Thoracic aorta (tissue), 2 donors: ENCODE data around the gene FADS2. TPM values are rescaled to one million over a fixed set of nuclear protein-coding genes. Genes with fewer than 3 reads are reported as not detected.
A peak's percentile ranks its signal among the peaks of the same experiment; 100 is the strongest.

Experiments used
- ATAC-seq: fragments of 150-250 bp; one replicate; pipeline ENCODE4 v1.8.0; 2017; ENCODE audit warnings: low read depth; ENCODE audit not compliant: insufficient number of reproducible peaks, low FRiP score
- DNase-seq: peaks from one replicate; pipeline ENCODE4 v3.0.0-alpha.2; 2020; ENCODE audit warnings: low spot score
- H3K27ac ChIP-seq, 2 donors: fragments of 200-600 bp; sonication (generic); 1 replicate in 1 of 2; 2 replicates in 1 of 2; pipeline ENCODE4 v1.5.1; 2016; ENCODE audit warnings: mild to moderate bottlenecking in 2 of 2, moderate library complexity in 2 of 2
- H3K27me3 ChIP-seq: fragments of 200-600 bp; sonication (generic); replicated peaks from 2 replicates; pipeline ENCODE4 v1.6.0; 2016; ENCODE audit warnings: mild to moderate bottlenecking; ENCODE audit not compliant: insufficient read depth
- H3K36me3 ChIP-seq: fragments of 200-600 bp; sonication (generic); one replicate; pipeline ENCODE4 v1.5.1; 2016
- H3K4me1 ChIP-seq, 2 donors: fragments of 200-600 bp; sonication (generic); 1 replicate in 1 of 2; 2 replicates in 1 of 2; pipeline versions ENCODE4 v1.5.1 to v1.6.0; 2016; ENCODE audit warnings: low read depth in 2 of 2, mild to moderate bottlenecking in 1 of 2; ENCODE audit not compliant: control insufficient read depth in 1 of 2
- H3K4me3 ChIP-seq: fragments of 200-600 bp; sonication (generic); 2 replicates; pipeline ENCODE4 v1.5.1; 2016; ENCODE audit warnings: mild to moderate bottlenecking
- H3K9me3 ChIP-seq: fragments of 200-600 bp; sonication (generic); 2 replicates; pipeline ENCODE4 v1.5.1; 2016
- total RNA-seq, 2 donors: library from RNA; depleted of rRNA; stranded (reverse); fragments of >200 nt; gene quantifications; one replicate each; pipeline versions ENCODE4 v1.1.0 to v1.2.3, GENCODE V29; 2016
- TF ChIP-seq, protein P1 (sequence below): fragments of 200-600 bp; sonication (generic); IDR thresholded peaks from one replicate; pipeline ENCODE4 v1.5.1; 2019; ENCODE audit warnings: antibody characterized with exemption

The FADS2 gene
- total RNA-seq, 2 donors from 2014 or later, result 89.2 to 234 TPM

GRCh38 chr11:61828629-61829407 lies 718 bp downstream of the FADS2 start:
- H3K27ac ChIP-seq, result peak overlapping the region; percentile 86 to 95
- peak overlapping the region; percentile 85 for H3K4me3 ChIP-seq
- no peaks in the 10 kb centered on the region for H3K9me3 ChIP-seq
- DNase-seq, result no peak
- peaks cover 16 to 50% of the 10 kb centered on the region in 2 donors for H3K4me1 ChIP-seq
- no peaks in the 10 kb centered on the region for H3K36me3 ChIP-seq
- ATAC-seq, result no peak
- TF ChIP-seq, protein P1, sequence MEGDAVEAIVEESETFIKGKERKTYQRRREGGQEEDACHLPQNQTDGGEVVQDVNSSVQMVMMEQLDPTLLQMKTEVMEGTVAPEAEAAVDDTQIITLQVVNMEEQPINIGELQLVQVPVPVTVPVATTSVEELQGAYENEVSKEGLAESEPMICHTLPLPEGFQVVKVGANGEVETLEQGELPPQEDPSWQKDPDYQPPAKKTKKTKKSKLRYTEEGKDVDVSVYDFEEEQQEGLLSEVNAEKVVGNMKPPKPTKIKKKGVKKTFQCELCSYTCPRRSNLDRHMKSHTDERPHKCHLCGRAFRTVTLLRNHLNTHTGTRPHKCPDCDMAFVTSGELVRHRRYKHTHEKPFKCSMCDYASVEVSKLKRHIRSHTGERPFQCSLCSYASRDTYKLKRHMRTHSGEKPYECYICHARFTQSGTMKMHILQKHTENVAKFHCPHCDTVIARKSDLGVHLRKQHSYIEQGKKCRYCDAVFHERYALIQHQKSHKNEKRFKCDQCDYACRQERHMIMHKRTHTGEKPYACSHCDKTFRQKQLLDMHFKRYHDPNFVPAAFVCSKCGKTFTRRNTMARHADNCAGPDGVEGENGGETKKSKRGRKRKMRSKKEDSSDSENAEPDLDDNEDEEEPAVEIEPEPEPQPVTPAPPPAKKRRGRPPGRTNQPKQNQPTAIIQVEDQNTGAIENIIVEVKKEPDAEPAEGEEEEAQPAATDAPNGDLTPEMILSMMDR, result peak; percentile 43
- no peaks in the 10 kb centered on the region for H3K27me3 ChIP-seq

DNA sequence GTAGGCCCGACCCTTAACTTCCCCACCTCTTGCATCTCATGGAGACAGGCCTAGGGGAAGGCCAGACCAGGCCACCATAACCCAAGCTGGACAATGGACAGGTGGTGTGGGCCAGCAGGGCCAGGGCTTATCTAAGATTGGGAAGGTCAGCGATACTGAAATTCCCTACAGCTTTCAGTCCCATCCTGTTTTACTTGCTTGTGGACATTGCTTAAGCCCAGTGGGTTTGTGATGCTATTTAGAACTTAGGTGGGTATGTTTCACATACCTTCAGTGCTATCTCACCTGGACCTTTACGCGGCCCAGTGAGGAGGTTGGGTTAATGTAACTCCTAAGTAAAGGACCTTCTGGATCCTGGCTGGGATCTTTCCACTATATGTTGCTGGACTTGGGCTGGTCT lies 1.7 kb downstream of the FADS2 start:
- no peaks in the 10 kb centered on the region for H3K36me3 ChIP-seq
- peak overlapping the region; percentile 85 for H3K4me3 ChIP-seq
- peak overlapping the region; percentile 86 to 95 for H3K27ac ChIP-seq
- TF ChIP-seq, protein P1, result no peak
- H3K27me3 ChIP-seq, result no peaks in the 10 kb centered on the region
- ATAC-seq, result no peak
- H3K4me1 ChIP-seq, result peaks cover 24 to 60% of the 10 kb centered on the region in 2 donors
- no peaks in the 10 kb centered on the region for H3K9me3 ChIP-seq
- no peak for DNase-seq

DNA sequence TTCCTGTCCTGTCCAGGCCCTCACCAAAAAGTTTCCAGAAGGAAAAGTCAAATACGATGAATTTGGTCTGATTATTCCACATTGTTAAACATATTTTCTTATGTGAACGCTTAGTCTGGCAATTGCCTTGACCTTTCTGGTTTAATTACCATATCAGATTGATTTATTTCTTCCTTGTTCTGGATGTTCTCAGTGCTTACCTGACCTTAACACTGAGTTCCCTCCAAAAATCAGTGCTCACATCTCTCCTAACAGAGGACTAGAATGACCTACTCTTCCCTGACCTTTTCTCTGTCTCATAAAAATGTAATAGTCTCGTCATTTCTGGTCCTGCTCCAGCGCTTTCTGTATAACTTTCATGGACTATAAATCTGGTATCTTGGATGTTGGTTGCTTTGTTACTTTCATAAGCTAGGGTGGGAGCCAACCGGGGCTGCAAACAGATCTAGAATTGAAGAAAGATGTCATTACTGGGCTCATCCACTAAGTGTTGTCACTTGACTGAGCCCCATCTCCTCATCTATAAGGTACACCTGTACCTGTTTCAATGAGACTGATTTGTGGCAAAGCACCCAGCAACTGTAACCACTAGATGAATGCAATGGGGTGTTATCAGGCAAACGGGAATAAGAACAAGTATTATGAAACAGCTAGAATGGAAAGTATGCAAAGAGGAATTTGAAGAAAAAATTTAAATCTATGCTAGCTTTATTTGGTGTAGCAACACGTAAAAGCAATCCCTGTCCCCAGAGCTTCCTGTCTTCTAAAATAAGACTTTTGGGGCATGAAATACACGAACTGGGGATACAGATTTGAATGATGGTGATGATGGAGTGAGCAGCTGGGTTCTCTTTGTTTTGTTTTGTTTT lies 2.4 kb downstream of the FADS2 start:
- Histone ChIP-seq H3K9me3 (no peaks in the 10 kb centered on the region), H3K4me1 (peaks cover 30 to 66% of the 10 kb centered on the region in 2 donors), H3K36me3 (no peaks in the 10 kb centered on the region), H3K4me3 (peak overlapping the region; percentile 85), H3K27me3 (no peaks in the 10 kb centered on the region), H3K27ac (peak overlapping the region; percentile 86 to 95)
- TF ChIP-seq, protein P1, result no peak
- no peak for ATAC-seq
- no peak for DNase-seq

GRCh38 chr11:61832207-61832606 lies 4.1 kb downstream of the FADS2 start:
- TF ChIP-seq, protein P1, result no peak
- DNase-seq (no peak), ATAC-seq (no peak)
- no peak overlapping the region for H3K4me3 ChIP-seq
- no peaks in the 10 kb centered on the region for H3K9me3 ChIP-seq
- no peaks in the 10 kb centered on the region for H3K27me3 ChIP-seq
- H3K36me3 ChIP-seq, result no peaks in the 10 kb centered on the region
- peaks cover 37 to 77% of the 10 kb centered on the region in 2 donors for H3K4me1 ChIP-seq
- peak overlapping the region; percentile 86 to 95 for H3K27ac ChIP-seq

DNA sequence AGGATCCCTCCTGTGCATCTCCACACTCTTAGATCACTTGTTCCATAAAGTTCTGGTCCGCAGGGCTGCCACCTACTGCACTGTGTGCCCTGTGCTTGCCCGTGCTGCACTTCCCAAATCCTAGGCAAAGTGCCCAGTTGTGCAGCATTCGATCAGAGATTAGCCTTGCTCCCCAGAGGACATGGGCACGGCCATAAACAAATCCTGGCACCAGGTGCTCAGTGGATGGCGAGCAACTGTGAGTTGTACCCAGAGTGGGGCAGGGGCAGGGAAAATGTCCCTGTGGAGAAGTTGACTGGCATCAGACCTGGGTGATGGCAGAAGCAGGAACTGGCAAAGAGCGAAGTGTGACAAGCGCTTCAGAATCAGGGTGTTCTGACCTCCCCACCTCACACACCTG lies 4.7 kb downstream of the FADS2 start:
- no peak for DNase-seq
- Histone ChIP-seq H3K36me3 (no peaks in the 10 kb centered on the region), H3K9me3 (no peaks in the 10 kb centered on the region), H3K4me1 (peaks cover 37 to 77% of the 10 kb centered on the region in 2 donors), H3K4me3 (no peak overlapping the region), H3K27me3 (no peaks in the 10 kb centered on the region), H3K27ac (peak overlapping the region; percentile 86 to 95)
- ATAC-seq, result no peak
- TF ChIP-seq, protein P1, result no peak
